Small intestine (tissue), 7 donors: ENCODE results near the gene VPS4A. TPM values are rescaled to one million over a fixed set of nuclear protein-coding genes. Genes with fewer than 3 reads are reported as not detected.

Source experiments
- DNase-seq, 2 donors: peaks; one replicate each; pipeline versions ENCODE4 v3.0.0 to v3.0.0-alpha.2; 2013
- FAIRE-seq: peaks from 2 replicates; lab custom pipeline; 2012; peaks lifted over from hg19 to GRCh38; lab: Jason Lieb, UNC
- H3K27ac ChIP-seq, 3 donors: one replicate each; pipeline ENCODE4 v1.5.1; 2013; ENCODE audit warnings: low read length in 2 of 3, mild to moderate bottlenecking in 2 of 3, control low read depth in 1 of 3, inconsistent platforms in 1 of 3, low read depth in 1 of 3, moderate library complexity in 1 of 3
- H3K27me3 ChIP-seq, 3 donors: one replicate each; pipeline ENCODE4 v1.6.1; 2013; ENCODE audit warnings: low read length in 3 of 3, inconsistent platforms in 1 of 3; ENCODE audit not compliant: control insufficient read depth in 3 of 3, insufficient read depth in 3 of 3
- H3K36me3 ChIP-seq, 3 donors: one replicate each; pipeline ENCODE4 v1.6.1; 2013; ENCODE audit warnings: low read length in 3 of 3, inconsistent platforms in 1 of 3, low read depth in 1 of 3, mild to moderate bottlenecking in 1 of 3, moderate library complexity in 1 of 3; ENCODE audit not compliant: control insufficient read depth in 3 of 3, insufficient read depth in 2 of 3
- H3K4me1 ChIP-seq, 3 donors: one replicate each; pipeline ENCODE4 v1.6.1; 2013; ENCODE audit warnings: low read length in 2 of 3, inconsistent platforms in 1 of 3, low read depth in 1 of 3, mild to moderate bottlenecking in 1 of 3, moderate library complexity in 1 of 3; ENCODE audit not compliant: control insufficient read depth in 3 of 3, insufficient read depth in 2 of 3
- H3K4me3 ChIP-seq, 3 donors: one replicate each; pipeline ENCODE4 v1.5.1; 2013; ENCODE audit warnings: low read length in 3 of 3, control low read depth in 1 of 3, inconsistent platforms in 1 of 3, low read depth in 1 of 3, mild to moderate bottlenecking in 1 of 3, moderate library complexity in 1 of 3
- H3K9me3 ChIP-seq, 2 donors: one replicate each; pipeline ENCODE4 v1.6.1; 2013; ENCODE audit warnings: low read depth in 1 of 2, low read length in 1 of 2; ENCODE audit not compliant: control insufficient read depth in 2 of 2, insufficient read depth in 1 of 2
- WGBS, 3 donors: extraction: QIAGEN DNeasy Blood & Tissue Kit; methylation state at CpG; one replicate each; pipeline ENCODE4 v1.1.7; 2013; 5-methylcytosine and 5-hydroxymethylcytosine counted together
- polyA plus RNA-seq, 4 donors: library from polyadenylated mRNA; stranded (reverse) in 3 of 4; unstranded in 1 of 4; fragments of 200-250 nt in 3 of 4; fragments of 120-200 nt in 1 of 4; gene quantifications; one replicate each; pipeline versions ENCODE4 v1.2.1 to v1.2.3, GENCODE V29; 2013
- donor health status: healthy with polysubstance abuse.
- donor health status: control.
- donor health status: control.
- donor health status: Bipolar disorder and iron deficiency.
- donor health status: healthy.

The VPS4A gene
- polyA plus RNA-seq, 4 donors: 23.0 to 43.7 (median 41.6) TPM

GRCh38 chr16:69326172-69326873 is 15.2 kb downstream of the VPS4A start:
- 16 to 48% (median 26%) methylated on average over 7 of the region's 7 CpGs for WGBS, 3 donors
- DNase-seq: peak; percentile 89 to 93
- peak overlapping the region in 1 of 3 donors; percentile 4 for H3K4me3 ChIP-seq
- H3K9me3 ChIP-seq: no peaks in the 10 kb centered on the region
- H3K27ac ChIP-seq: peak overlapping the region; percentile 56 to 79 (median 56)
- FAIRE-seq: no peak
- peaks cover 13 to 79% (median 20%) of the 10 kb centered on the region in 3 donors for H3K36me3 ChIP-seq
- H3K27me3 ChIP-seq: no peaks in the 10 kb centered on the region
- peaks cover 9 to 49% (median 10%) of the 10 kb centered on the region in 3 donors for H3K4me1 ChIP-seq

GRCh38 chr16:69327585-69328310 is 16.6 kb downstream of the VPS4A start:
- H3K4me1 ChIP-seq: peaks cover 9 to 49% (median 10%) of the 10 kb centered on the region in 3 donors
- 57 to 82% (median 69%) methylated on average over 14 of the region's 14 CpGs for WGBS, 3 donors
- H3K4me3 ChIP-seq: no peak overlapping the region
- H3K9me3 ChIP-seq: no peaks in the 10 kb centered on the region
- H3K36me3 ChIP-seq: peaks cover 8 to 77% (median 9%) of the 10 kb centered on the region in 3 donors
- H3K27ac ChIP-seq: peak overlapping the region in 1 of 3 donors; percentile 79
- DNase-seq: no peak
- no peak for FAIRE-seq
- no peaks in the 10 kb centered on the region for H3K27me3 ChIP-seq

- H3K27me3 ChIP-seq: no peaks in the 10 kb centered on the region
- FAIRE-seq: no peak
- peaks cover 4 to 74% (median 10%) of the 10 kb centered on the region in 3 donors for H3K36me3 ChIP-seq
- WGBS, 3 donors: 11 to 39% (median 21%) methylated on average over 10 of the region's 10 CpGs
- H3K27ac ChIP-seq: peak overlapping the region in 1 of 3 donors; percentile 7
- H3K4me1 ChIP-seq: peaks cover 9 to 49% (median 10%) of the 10 kb centered on the region in 3 donors
- peak; percentile 21 to 75 for DNase-seq
- H3K9me3 ChIP-seq: no peaks in the 10 kb centered on the region
- H3K4me3 ChIP-seq: peak overlapping the region in 2 of 3 donors; percentile 60 to 90
Measured at GRCh38 chr16:69328854-69329316, 17.7 kb downstream of the VPS4A start.

- H3K36me3 ChIP-seq: peaks cover 7 to 74% (median 17%) of the 10 kb centered on the region in 3 donors
- DNase-seq: peak; percentile 21 to 43
- 2 to 5% (median 4%) methylated on average over 69 to 77 of the region's 77 CpGs for WGBS, 3 donors
- no peaks in the 10 kb centered on the region for H3K27me3 ChIP-seq
- H3K27ac ChIP-seq: peak overlapping the region; percentile 18 to 94 (median 49)
- peaks cover 9 to 44% (median 10%) of the 10 kb centered on the region in 3 donors for H3K4me1 ChIP-seq
- H3K4me3 ChIP-seq: peak overlapping the region; percentile 60 to 90 (median 74)
- no peak for FAIRE-seq
- no peaks in the 10 kb centered on the region for H3K9me3 ChIP-seq
Measured at GRCh38 chr16:69329369-69330285, 18.5 kb downstream of the VPS4A start.

GRCh38 chr16:69330286-69331109 is 19.3 kb downstream of the VPS4A start, which contains the start of gene PDF:
TSS of gene PDF (minus strand) at chr16:69330588. CDS start at chr16:69330570, 18 bp downstream.
- peaks cover 11 to 74% (median 21%) of the 10 kb centered on the region in 3 donors for H3K36me3 ChIP-seq
- peaks cover 9 to 42% (median 10%) of the 10 kb centered on the region in 3 donors for H3K4me1 ChIP-seq

GRCh38 chr16:69334696-69335095 is 23.5 kb downstream of the VPS4A start:
- DNase-seq (no peak), FAIRE-seq (no peak)
- no peak overlapping the region for H3K27ac ChIP-seq
- 93 to 96% (median 94%) methylated on average over 9 of the region's 9 CpGs for WGBS, 3 donors
- peaks cover 15 to 49% (median 20%) of the 10 kb centered on the region in 3 donors for H3K36me3 ChIP-seq
- H3K4me1 ChIP-seq: peaks cover 0 to 9% (median 9%) of the 10 kb centered on the region in 3 donors
- H3K4me3 ChIP-seq: no peak overlapping the region
- no peaks in the 10 kb centered on the region for H3K9me3 ChIP-seq
- no peaks in the 10 kb centered on the region for H3K27me3 ChIP-seq

More at GRCh38 chr16:69330286-69331109, 19.3 kb downstream of the VPS4A start, which contains the start of gene PDF:
- no peaks in the 10 kb centered on the region for H3K9me3 ChIP-seq
- FAIRE-seq (no peak), DNase-seq (peak; percentile 95 to 97)
- 0 to 1% (median 1%) methylated on average over 48 to 93 of the region's 93 CpGs for WGBS, 3 donors
- H3K27ac ChIP-seq: peak within 1 kb of the TSS; percentile 92 to 95 (median 94)
- H3K4me3 ChIP-seq: peak within 1 kb of the TSS; percentile 60 to 90 (median 74)
- H3K27me3 ChIP-seq: no peaks in the 10 kb centered on the region

GRCh38 chr16:69338557-69339288 is 27.6 kb downstream of the VPS4A start:
- peak overlapping the region; percentile 72 to 83 (median 77) for H3K4me3 ChIP-seq
- WGBS, 3 donors: 16 to 17% (median 17%) methylated on average over 46 of the region's 46 CpGs
- peaks cover 2 to 13% (median 7%) of the 10 kb centered on the region in 3 donors for H3K4me1 ChIP-seq
- FAIRE-seq (no peak), DNase-seq (no peak)
- H3K27me3 ChIP-seq: no peaks in the 10 kb centered on the region
- H3K27ac ChIP-seq: peak overlapping the region; percentile 82 to 93 (median 86)
- H3K36me3 ChIP-seq: peaks cover 13 to 33% (median 24%) of the 10 kb centered on the region in 3 donors
- H3K9me3 ChIP-seq: no peaks in the 10 kb centered on the region
